Dendritic cell treated with granulocyte-macrophage colony-stimulating factor and Interleukin-4, amounts not matched to agents 40 ng/mL and 50 ng/mL, for 4 days (primary cell): ENCODE measurements around the gene IL1R2.

Experiments used
- H3K27ac Mint-ChIP-seq: one replicate; pipeline ENCODE4 v1.8.0; 2022; ENCODE audit warnings: mild to moderate bottlenecking, mixed read lengths
- H3K27me3 Mint-ChIP-seq: one replicate; pipeline ENCODE4 v1.8.0; 2022; ENCODE audit warnings: mild to moderate bottlenecking, mixed read lengths
- H3K36me3 Mint-ChIP-seq: one replicate; pipeline ENCODE4 v1.8.0; 2022; ENCODE audit warnings: low read depth, mixed read lengths
- H3K4me1 Mint-ChIP-seq: one replicate; pipeline ENCODE4 v1.8.0; 2022; ENCODE audit warnings: low read depth, mixed read lengths
- H3K4me3 Mint-ChIP-seq: one replicate; pipeline ENCODE4 v1.8.0; 2022; ENCODE audit warnings: mild to moderate bottlenecking, moderate library complexity, mixed read lengths
- H3K9me3 Mint-ChIP-seq: one replicate; pipeline ENCODE4 v1.8.0; 2022; ENCODE audit warnings: mixed read lengths
- intact Hi-C: fragments of 100-400 bp; cut with micrococcal nuclease; formaldehyde crosslinking; loops from one replicate; pipeline ENCODE4 v1.15.0; 2022

Gene IL1R2

DNA sequence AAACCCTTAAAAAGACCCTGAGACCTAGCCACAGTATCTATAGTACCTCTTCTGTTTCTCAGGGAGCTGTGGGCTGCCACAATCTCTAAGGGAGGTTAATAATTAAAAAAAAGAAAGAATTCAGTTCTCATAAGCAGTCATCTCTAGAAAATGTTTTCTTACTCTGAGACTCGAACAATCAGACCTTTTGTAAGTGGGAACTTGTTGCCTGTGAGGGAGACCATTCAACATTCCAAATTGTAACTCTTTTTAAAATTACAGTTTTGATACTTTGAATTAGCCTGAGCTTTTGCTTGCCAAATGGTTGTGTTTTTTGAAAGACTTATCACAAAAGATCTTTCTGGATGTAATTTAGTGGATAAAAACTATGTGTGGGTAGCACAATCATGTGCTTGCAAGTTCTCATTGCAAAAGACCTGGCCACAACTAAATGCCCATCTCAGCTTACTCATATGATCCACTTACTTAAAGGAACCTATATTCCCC lies 33.3 kb downstream of the IL1R2 start:
- Mint-ChIP-seq H3K4me3 (peak overlapping the region; percentile 17), H3K4me1 (peaks cover 95% of the 10 kb centered on the region), H3K27me3 (no peaks in the 10 kb centered on the region), H3K27ac (peak overlapping the region; percentile 94), H3K36me3 (peaks cover 98% of the 10 kb centered on the region), H3K9me3 (no peaks in the 10 kb centered on the region)
- intact Hi-C loops: loop anchor here (5.0 kb wide), 1 partner anchor 117 kb away; the partner anchor contains the start of gene IL1R1

DNA sequence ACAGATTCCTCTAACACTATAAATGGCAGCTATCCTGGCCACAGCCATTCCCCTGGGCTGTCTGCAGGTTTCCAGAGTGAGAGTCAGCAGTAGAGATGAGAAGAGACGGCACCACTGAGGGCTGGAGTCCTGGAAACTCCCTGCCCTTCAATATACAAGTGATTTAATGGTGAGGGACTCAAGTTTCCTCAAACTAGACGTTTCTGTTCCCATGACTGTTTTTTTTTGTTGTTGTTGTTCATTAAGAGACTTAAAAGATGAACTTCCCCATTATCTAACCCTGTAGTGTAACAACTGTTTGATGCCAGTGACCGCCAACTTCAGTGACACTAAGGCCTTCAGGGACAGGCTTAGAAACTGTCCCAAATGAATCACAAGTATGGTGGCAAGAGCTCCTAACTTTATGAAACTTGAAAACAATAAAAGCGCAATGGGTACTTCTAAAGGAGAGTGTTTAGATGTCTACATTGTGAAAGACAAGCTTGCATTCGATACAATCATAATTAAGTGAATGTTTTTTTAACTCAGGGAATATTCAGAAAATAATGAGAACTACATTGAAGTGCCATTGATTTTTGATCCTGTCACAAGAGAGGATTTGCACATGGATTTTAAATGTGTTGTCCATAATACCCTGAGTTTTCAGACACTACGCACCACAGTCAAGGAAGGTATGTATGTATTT lies 34.0 kb downstream of the IL1R2 start:
- Mint-ChIP-seq H3K4me1 (peaks cover 88% of the 10 kb centered on the region), H3K27ac (peak overlapping the region; percentile 94), H3K36me3 (peaks cover 92% of the 10 kb centered on the region), H3K9me3 (no peaks in the 10 kb centered on the region), H3K4me3 (peak overlapping the region; percentile 17), H3K27me3 (no peaks in the 10 kb centered on the region)
- intact Hi-C loops: loop anchor here (5.0 kb wide), 1 partner anchor 117 kb away; the partner anchor contains the start of gene IL1R1

DNA sequence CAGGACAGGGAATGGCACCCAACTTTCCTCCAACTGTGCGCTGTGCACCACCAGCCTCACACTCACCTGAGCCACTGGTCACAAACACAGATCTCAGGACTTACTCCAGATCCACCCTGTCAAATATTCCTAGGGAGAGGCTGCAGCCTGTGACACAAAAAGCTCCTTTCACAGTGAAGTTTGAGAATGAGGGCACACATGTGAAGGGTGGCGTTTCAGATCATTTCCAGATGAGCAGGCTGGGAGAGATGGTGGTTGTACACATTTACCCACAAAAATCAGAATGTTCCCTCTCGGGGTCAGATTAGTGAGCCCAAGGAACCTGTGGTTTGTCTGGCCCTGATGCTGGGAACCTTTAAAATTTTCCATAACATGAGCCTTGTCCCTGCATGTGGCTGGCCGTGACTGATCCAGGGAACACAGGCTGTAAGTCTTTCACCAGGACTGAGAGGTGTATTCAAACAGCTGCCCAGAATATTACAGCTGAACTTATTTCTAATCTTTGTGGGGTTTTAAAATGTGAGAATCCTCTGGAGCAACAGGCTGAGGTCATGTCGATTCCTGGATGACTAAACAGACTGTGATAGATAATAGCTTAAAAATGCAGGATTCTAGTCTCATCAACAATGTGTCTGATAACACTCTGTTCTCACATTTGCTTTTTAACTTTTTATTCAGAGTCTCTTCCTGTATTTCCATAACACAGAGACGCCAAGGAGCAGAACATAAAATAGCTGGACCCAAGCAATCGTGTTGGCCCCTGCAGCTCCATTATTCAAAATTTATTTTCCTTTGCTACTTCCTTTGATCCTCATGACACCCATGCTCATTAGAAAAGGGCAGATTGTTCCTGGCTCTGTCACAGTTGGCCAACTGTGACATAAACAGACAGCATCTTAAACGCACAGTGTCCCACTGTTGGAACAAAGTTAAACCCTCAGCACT lies 35.5 kb downstream of the IL1R2 start:
- no peak overlapping the region for H3K4me3 Mint-ChIP-seq
- peak overlapping the region; percentile 94 for H3K27ac Mint-ChIP-seq
- peaks cover 89% of the 10 kb centered on the region for H3K4me1 Mint-ChIP-seq
- H3K36me3 Mint-ChIP-seq: peaks cover 76% of the 10 kb centered on the region
- H3K9me3 Mint-ChIP-seq: no peaks in the 10 kb centered on the region
- no peaks in the 10 kb centered on the region for H3K27me3 Mint-ChIP-seq
- intact Hi-C loops: loop anchor here (5.0 kb wide), 1 partner anchor 115 kb away; the partner anchor contains the start of gene IL1R1

DNA sequence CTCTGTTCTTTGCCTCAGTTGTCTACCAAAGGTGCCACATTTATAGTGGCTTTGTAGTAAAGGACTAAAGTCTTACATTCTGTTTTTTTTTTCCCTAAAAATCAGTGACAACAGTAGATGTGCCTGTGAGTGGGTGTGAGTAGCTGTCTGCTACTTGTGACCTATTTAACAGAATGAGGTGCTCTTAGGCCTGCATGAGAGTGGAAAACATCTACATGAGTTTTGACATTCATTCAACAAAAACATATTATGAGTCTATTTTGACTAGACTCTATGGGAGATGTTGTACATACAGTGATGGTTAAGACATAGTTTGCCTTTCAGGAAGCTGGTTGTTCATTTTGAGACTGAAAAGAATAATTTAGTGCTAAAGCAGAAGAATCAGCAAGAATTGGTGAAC lies 36.7 kb downstream of the IL1R2 start:
- Mint-ChIP-seq H3K36me3 (peaks cover 64% of the 10 kb centered on the region), H3K4me3 (no peak overlapping the region), H3K9me3 (no peaks in the 10 kb centered on the region), H3K27me3 (no peaks in the 10 kb centered on the region), H3K27ac (peak overlapping the region; percentile 94), H3K4me1 (peaks cover 91% of the 10 kb centered on the region)
- intact Hi-C loops: loop anchor here (5.0 kb wide), 1 partner anchor 114 kb away; the partner anchor contains the start of gene IL1R1

DNA sequence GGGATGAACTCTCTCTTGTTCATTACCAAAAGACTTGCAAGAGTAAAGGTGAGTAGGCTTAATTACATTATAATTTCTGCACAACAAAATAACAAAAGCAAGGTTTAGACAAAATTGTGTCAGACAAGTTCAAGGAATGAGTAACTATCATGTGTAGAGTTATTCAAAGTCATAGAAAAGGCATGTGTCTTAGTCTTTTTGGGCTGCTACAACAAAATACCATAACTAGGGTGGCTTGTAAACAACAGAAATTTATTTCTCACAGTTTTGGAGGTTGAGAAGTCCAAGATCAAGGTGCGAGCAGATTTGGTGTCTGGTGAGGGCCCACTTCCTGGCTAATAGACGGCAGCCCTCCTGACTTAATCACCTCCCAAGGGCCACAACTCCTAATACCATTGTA lies 37.6 kb downstream of the IL1R2 start:
- H3K9me3 Mint-ChIP-seq: no peaks in the 10 kb centered on the region
- H3K36me3 Mint-ChIP-seq: peaks cover 55% of the 10 kb centered on the region
- no peak overlapping the region for H3K4me3 Mint-ChIP-seq
- H3K27me3 Mint-ChIP-seq: no peaks in the 10 kb centered on the region
- H3K4me1 Mint-ChIP-seq: peaks cover 92% of the 10 kb centered on the region
- H3K27ac Mint-ChIP-seq: peak overlapping the region; percentile 94
- intact Hi-C loops: loop anchor here (5.0 kb wide), 1 partner anchor 113 kb away; the partner anchor contains the start of gene IL1R1

DNA sequence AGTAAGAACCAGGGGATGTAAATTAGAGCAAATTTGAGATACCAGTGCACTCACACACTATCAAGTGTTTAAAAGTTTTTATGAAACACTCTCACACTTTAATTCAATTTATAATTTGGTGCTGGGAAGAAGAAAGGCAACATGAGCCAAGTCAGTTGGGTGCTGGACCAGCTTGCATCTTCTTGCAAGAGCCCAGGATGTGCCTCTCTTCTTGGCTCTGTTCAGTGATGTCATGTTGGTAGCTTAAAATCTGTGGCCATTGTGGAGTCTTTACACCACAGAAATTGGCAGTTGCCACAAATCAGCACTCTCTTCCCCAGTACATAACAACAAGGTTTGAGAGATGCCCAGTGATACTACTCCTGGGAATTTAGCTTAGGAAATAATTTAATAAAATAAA lies 38.2 kb downstream of the IL1R2 start:
- H3K9me3 Mint-ChIP-seq: no peaks in the 10 kb centered on the region
- intact Hi-C loops: loop anchor here (5.0 kb wide), 2 partner anchors 52 to 112 kb away; partner anchors contain the start of gene IL1R1
- H3K4me3 Mint-ChIP-seq: no peak overlapping the region
- peaks cover 93% of the 10 kb centered on the region for H3K4me1 Mint-ChIP-seq
- H3K27me3 Mint-ChIP-seq: no peaks in the 10 kb centered on the region
- peaks cover 49% of the 10 kb centered on the region for H3K36me3 Mint-ChIP-seq
- peak overlapping the region; percentile 94 for H3K27ac Mint-ChIP-seq

DNA sequence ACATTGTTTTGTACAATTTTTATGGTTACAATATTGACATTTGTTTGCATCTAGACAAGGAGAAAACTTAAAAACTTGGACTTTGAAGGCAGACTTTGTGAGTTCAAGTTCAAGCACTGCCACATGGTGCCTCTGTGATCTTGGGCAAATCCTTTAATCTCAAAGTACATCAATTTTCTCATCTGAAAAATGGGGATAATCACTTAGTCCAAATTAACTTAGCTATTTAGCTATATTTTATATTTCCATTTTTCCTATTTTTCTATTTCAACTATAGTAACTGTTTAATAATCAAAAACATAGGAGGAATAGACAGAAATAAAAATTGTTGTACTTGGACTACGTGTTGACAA lies 38.7 kb downstream of the IL1R2 start:
- intact Hi-C loops: loop anchor here (5.0 kb wide), 1 partner anchor 52 kb away; no protein-coding TSS in a partner anchor
- Mint-ChIP-seq H3K36me3 (peaks cover 44% of the 10 kb centered on the region), H3K27me3 (no peaks in the 10 kb centered on the region), H3K9me3 (no peaks in the 10 kb centered on the region), H3K4me3 (no peak overlapping the region), H3K4me1 (peaks cover 92% of the 10 kb centered on the region), H3K27ac (peak overlapping the region; percentile 93)

DNA sequence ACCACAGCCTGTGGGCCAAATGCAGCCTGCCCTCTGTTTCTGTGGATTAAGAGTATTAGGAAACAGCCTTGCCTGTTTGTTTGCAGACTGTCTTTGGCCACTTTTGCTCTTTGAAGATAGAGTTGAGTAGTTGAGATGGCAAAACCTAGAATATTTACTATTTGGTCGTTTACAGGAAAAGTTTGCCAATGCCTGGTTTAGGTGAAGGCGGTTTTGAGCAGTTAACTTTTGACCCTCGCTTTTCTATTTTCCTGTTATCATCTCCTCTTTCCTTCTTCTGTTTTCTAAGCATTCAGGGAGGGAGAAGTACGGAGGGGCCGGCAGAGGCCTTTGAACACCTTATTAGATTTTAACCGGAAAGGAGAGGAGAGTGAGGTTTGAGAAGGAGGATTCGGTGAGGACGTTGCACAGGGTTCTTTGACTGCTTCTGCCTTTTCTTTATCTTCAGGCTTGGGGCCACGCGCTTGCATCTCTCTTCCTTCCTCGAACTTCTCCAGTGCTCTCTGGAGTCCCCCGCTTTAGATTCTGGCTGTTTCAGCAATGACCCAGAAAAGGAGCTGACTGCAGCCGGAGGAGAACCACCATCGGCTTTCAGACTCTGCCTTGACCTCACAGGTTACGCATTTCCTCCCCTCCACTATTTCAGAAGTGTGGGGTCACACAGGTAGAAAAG lies 39.2 kb downstream of the IL1R2 start:
- Mint-ChIP-seq H3K9me3 (no peaks in the 10 kb centered on the region), H3K4me3 (peak overlapping the region; percentile 45), H3K4me1 (peaks cover 92% of the 10 kb centered on the region), H3K27me3 (no peaks in the 10 kb centered on the region), H3K36me3 (peaks cover 41% of the 10 kb centered on the region), H3K27ac (peak overlapping the region; percentile 93)
- intact Hi-C loops: loop anchor here (5.0 kb wide), 1 partner anchor 51 kb away; no protein-coding TSS in a partner anchor

DNA sequence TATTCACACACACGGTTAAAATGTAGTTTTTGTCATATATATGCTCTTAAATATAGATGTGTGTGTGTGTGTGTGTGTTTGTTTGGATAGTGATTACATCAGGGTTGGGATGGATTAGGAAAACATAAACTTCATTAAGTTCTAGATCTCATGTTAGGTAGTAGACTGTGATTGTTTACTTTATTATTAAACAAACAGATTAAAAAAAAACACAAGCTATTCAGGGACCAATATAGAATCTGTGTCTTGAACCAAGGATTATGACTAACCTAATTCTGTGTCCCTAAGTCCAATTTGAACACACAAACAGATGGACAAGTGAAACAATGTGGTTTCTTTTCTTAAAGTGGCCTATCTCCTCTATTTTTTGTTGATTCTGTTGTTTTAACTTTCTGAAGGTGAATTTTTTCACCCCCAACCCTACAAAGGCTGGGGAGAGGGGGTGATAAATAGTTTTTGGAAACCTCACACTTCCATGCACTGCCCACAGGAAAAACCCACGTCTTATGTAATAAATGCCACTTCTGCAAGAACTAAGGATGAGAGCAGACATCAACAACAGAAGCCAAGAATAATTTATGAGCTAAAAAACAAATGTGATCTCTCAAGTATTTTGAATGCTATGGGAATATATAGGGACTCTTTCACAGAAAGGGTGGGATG lies 40.7 kb downstream of the IL1R2 start:
- intact Hi-C loops: loop anchor here (5.0 kb wide), 1 partner anchor 50 kb away; no protein-coding TSS in a partner anchor
- H3K27me3 Mint-ChIP-seq: no peaks in the 10 kb centered on the region
- peaks cover 92% of the 10 kb centered on the region for H3K4me1 Mint-ChIP-seq
- peak overlapping the region; percentile 93 for H3K27ac Mint-ChIP-seq
- peaks cover 26% of the 10 kb centered on the region for H3K36me3 Mint-ChIP-seq
- H3K9me3 Mint-ChIP-seq: no peaks in the 10 kb centered on the region
- H3K4me3 Mint-ChIP-seq: peak overlapping the region; percentile 5

DNA sequence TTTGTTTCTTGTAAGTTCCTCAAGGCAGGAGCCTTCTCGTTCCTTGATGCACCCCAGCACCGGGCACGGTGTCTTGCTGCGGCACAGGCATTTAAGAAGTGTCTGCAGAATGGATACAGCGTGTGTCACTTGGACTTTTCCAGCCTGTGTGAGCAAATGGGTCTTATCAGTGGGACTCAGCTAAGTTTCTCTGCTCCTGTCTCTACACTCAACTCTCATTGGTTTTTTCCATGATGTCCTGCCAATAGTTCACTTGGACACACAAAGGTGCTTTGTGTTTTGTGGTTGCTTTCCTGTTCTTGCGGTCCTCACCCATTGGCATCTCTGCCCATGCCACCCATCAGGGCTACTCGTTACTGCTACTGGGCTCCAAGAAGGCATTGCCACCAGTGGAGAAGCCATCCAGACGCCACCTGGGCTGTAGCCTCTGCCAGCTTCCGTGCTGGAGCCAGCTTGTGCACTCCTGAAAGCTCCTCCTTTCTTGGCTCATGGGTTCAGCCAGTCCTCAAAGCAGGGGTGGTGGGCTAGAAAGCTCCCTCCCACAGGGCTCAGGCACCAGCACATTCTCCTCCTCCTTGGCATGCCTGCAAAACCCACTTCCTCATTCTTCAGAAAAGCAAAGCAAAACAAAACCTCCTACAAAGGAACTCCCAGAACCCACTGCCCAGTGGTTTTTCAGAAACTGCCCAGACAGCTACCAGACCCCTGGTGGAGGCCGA lies 41.4 kb downstream of the IL1R2 start:
- intact Hi-C loops: loop anchor here (5.0 kb wide), 1 partner anchor 49 kb away; no protein-coding TSS in a partner anchor
- peaks cover 90% of the 10 kb centered on the region for H3K4me1 Mint-ChIP-seq
- peak overlapping the region; percentile 69 for H3K4me3 Mint-ChIP-seq
- H3K27ac Mint-ChIP-seq: peak overlapping the region; percentile 93
- no peaks in the 10 kb centered on the region for H3K27me3 Mint-ChIP-seq
- H3K9me3 Mint-ChIP-seq: no peaks in the 10 kb centered on the region
- peaks cover 19% of the 10 kb centered on the region for H3K36me3 Mint-ChIP-seq

DNA sequence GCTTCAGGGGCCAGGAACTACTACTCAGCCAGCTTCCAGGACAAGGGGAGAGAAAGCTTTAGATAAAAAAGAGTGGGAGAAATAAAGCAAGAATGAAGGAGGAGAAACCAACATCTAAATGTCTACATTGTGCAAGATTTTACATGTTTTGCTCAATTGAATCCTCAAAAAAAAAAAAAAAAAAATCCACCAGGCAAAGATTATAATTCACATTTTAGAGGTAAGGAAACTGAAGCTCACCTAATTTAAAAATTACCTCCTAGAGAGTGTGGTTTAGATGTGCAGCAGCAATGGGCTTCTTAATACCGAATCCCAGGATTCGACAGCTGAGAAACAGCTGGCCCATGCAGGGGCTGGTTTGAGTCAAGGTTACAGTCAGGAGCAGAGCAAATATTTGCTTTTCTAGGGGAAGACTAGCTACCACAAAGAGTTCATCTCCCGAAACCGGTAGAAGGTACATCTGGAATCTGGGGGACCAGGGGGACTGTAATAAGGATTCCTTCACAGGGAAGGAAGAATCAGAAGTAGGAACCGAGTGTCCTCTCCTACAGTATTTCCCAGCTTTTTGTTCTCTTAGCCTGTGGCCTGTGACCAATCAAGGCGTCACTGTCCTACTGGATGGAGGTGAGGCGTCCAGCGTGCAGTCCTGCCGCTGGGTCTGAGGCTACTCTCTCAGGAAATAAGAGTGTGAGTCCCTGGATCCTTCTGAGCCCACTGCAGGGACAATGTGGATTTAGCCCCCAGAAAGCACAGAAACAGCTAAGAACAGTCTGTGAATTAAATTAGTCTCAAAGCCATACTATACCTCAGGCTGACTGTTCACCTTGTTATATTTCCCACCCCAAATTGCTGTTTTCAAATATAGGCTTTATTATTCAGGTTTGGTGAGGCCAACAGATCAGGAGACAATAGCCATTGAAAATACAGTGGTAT lies 42.3 kb downstream of the IL1R2 start:
- Mint-ChIP-seq H3K4me3 (peak overlapping the region; percentile 69), H3K36me3 (peaks cover 11% of the 10 kb centered on the region)

More for the DNA sequence above, 42.3 kb downstream of the IL1R2 start:
- peaks cover 90% of the 10 kb centered on the region for H3K4me1 Mint-ChIP-seq
- H3K27me3 Mint-ChIP-seq: no peaks in the 10 kb centered on the region
- peak overlapping the region; percentile 93 for H3K27ac Mint-ChIP-seq
- no peaks in the 10 kb centered on the region for H3K9me3 Mint-ChIP-seq
- intact Hi-C loops: loop anchor here (5.0 kb wide), 1 partner anchor 48 kb away; no protein-coding TSS in a partner anchor
